ENCODE results near the gene ANKRD55. TPM values are rescaled to one million over a fixed set of nuclear protein-coding genes. Genes with fewer than 3 reads are reported as not detected.

Gene ANKRD55
- total RNA-seq, 4 donors from 2014 or later, result 0.09 TPM; not detected in 3

DNA sequence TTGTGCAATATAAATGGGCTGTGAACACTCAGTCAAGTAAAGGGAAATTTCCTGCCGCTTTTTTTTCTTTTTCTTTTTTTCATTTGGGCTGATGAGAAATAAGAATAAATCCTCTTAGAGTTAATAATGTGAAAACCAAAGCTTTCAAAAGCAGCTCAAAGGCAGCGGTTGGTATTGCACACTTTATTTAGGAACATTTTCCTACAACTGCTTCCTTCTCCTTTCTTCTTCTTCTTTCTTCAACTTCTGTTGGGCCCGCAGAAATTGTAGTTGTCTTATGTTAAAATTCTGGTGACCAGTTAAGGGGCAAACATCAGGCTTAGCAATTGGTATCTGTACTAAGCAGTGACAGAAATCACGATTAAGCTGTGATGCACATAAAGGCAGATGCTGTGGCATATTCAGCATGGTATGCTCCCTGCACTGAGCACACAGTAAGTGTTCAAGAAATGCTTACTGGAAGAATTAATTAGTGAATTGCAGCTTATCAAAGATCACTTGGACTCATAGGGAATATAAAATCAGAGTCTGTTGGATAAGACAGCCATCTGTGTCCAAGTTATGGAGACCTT is 85.4 kb downstream of the ANKRD55 start:
- no peaks in the 10 kb centered on the region for H3K9me3 ChIP-seq

DNA sequence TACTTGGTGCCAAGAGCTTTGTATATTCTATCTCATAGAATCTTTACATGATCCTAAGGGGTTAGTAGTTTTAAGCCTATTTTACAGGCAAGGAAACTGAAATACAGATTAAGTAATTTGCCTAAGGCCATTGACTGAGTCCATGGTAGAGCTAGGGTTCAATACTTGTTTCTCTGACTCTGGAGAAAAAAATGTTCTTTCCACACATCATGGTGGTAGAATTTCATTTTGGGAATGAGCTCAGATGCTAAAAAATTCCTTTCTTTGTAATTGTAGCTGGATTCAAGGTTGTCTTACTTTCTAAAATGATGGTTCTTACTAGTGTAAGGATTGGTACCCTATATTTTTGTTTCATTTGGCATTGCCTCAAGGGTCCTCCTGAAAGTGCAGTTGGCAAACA is 86.0 kb downstream of the ANKRD55 start:
- H3K27me3 ChIP-seq, result no peaks in the 10 kb centered on the region
- H3K27ac ChIP-seq, result no peak overlapping the region
- no peak for DNase-seq
- H3K4me3 ChIP-seq, result no peak overlapping the region
- no peak for TF ChIP-seq CTCF (IDR thresholded peaks at IDR 0.05)
- TF ChIP-seq POLR2A (IDR thresholded peaks at IDR 0.05), result no peak
- H3K9me3 ChIP-seq, result no peaks in the 10 kb centered on the region
- intact Hi-C loops (cut with DNase I), result no loop called here
- no peaks in the 10 kb centered on the region for H3K36me3 ChIP-seq
- H3K4me1 ChIP-seq, result no peaks in the 10 kb centered on the region

More for the DNA sequence above, 85.4 kb downstream of the ANKRD55 start:
- TF ChIP-seq POLR2A (IDR thresholded peaks at IDR 0.05), result no peak
- TF ChIP-seq CTCF (IDR thresholded peaks at IDR 0.05), result no peak
- DNase-seq, result no peak
- Histone ChIP-seq H3K27me3 (no peaks in the 10 kb centered on the region), H3K4me3 (no peak overlapping the region), H3K27ac (peak overlapping the region in 2 of 4 donors; percentile 11 to 46), H3K36me3 (no peaks in the 10 kb centered on the region), H3K4me1 (no peaks in the 10 kb centered on the region)
- intact Hi-C loops (cut with DNase I), result no loop called here
- WGBS, 2 donors, result 73 to 80% methylated on average over 4 of the region's 4 CpGs

DNA sequence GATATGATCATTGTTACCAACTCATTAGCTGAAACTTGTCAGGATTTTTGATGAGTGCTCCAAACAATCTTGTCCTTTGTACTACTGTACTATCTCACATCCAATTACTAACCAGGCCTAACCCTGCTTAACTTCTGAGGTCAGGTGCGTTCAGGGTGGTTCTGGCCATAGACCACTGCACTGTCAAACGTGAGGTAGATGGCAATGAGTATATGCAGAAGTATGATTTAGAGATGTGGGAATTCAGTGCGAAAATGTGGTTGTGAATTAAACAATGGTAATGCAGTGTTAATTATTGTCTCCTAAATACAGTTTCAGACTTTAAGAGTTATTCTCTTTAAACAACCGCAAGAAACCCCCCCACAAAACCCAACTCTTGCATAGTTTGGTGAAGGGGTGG is 86.5 kb downstream of the ANKRD55 start:
- no peak for DNase-seq
- no peak for TF ChIP-seq CTCF (IDR thresholded peaks at IDR 0.05)
- Histone ChIP-seq H3K27ac (no peak overlapping the region), H3K4me1 (no peaks in the 10 kb centered on the region), H3K27me3 (no peaks in the 10 kb centered on the region), H3K36me3 (no peaks in the 10 kb centered on the region), H3K9me3 (no peaks in the 10 kb centered on the region), H3K4me3 (no peak overlapping the region)
- WGBS, 2 donors, result 84 to 91% methylated on average over 4 of the region's 4 CpGs
- intact Hi-C loops (cut with DNase I), result no loop called here

GRCh38 chr5:56145511-56145910 is 87.6 kb downstream of the ANKRD55 start:
- Histone ChIP-seq H3K9me3 (no peaks in the 10 kb centered on the region), H3K4me3 (no peak overlapping the region), H3K36me3 (no peaks in the 10 kb centered on the region), H3K4me1 (no peaks in the 10 kb centered on the region), H3K27me3 (no peaks in the 10 kb centered on the region), H3K27ac (no peak overlapping the region)
- TF ChIP-seq CTCF (IDR thresholded peaks at IDR 0.05), result no peak
- TF ChIP-seq POLR2A (IDR thresholded peaks at IDR 0.05), result no peak
- WGBS, 2 donors, result 50 to 54% methylated on average over 1 of the region's 1 CpG
- DNase-seq, result no peak
- intact Hi-C loops (cut with DNase I), result no loop called here

- intact Hi-C loops (cut with DNase I), result no loop called here
- DNase-seq, result no peak
- Histone ChIP-seq H3K36me3 (no peaks in the 10 kb centered on the region), H3K4me1 (no peaks in the 10 kb centered on the region), H3K9me3 (no peaks in the 10 kb centered on the region), H3K27me3 (no peaks in the 10 kb centered on the region), H3K27ac (no peak overlapping the region), H3K4me3 (no peak overlapping the region)
- 29 to 58% methylated on average over 1 of the region's 1 CpG for WGBS, 2 donors
- TF ChIP-seq POLR2A (IDR thresholded peaks at IDR 0.05) (no peak), CTCF (IDR thresholded peaks at IDR 0.05) (no peak)
Measured at GRCh38 chr5:56145106-56145505, 88.0 kb downstream of the ANKRD55 start.
